Ovary (tissue), 3 donors: ENCODE results near the gene CAPN8.

Experiments
- CTCF ChIP-seq, 3 donors: fragments of 450-650 bp in 2 of 3; fragments of 200-600 bp in 1 of 3; IDR thresholded peaks; one replicate each; pipeline versions ENCODE4 v1.5.1 to v1.8.0; 2016 to 2022; ENCODE audit warnings: antibody characterized with exemption in 3 of 3, mild to moderate bottlenecking in 1 of 3
- EP300 ChIP-seq: sonication (generic); formaldehyde crosslinking; IDR thresholded peaks from one replicate; pipeline ENCODE4 v1.6.1; 2017; ENCODE audit warnings: antibody characterized with exemption
- donor health status: DM: no; HTN: no; CAD: no.

- TF ChIP-seq CTCF (IDR thresholded peaks at IDR 0.05) (no peak), EP300 (no peak)
These were observed 2.1 kb upstream of the CAPN8 start for GRCh38 chr1:223667484-223668182.
